GM18526 (cell line): Measurements from ENCODE around the gene CABP5.

ENCODE experiments used
- POLR2A ChIP-seq: IDR thresholded peaks from 3 replicates; pipeline ENCODE4 v1.6.1; 2011; ENCODE audit not compliant: insufficient read length; ENCODE audit errors: extremely low read depth

The CABP5 gene

DNA sequence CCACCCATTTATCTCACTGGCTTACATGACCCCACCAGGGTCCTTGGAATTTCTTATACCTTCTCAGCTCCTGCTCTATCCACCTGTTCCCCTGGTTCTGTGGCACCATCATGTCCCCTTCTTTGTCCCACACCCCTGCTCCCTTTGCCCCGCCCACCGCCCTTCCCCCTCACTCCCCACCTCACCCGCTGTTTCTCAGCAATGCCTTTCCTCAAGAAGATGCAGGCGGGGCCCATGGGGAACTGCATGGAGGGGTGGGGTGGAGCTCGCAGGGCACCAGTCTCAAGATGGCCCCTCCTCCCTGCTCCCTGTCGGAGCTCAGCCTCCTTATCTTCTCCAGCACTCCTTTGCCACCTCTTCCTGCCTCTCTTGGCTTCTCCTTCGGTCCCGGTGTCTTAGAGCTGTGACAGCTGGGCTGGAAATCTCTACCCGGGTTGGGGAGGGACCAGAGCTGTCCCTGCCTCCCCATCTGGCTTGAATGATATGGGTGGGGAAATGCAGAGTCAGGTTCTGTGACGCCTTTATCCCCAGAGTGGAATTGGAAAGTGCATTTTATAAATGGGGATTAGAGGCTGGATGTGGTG lies at the start of gene CABP5:
TSS of gene CABP5 (minus strand) at position 405 of the 584 bp plus-strand sequence. CDS start at position 248, 157 bp downstream.
- TF ChIP-seq POLR2A, result no peak

GRCh38 chr19:48090281-48090802 lies 46.5 kb upstream of the CABP5 start:
- no peak for TF ChIP-seq POLR2A

- no peak for TF ChIP-seq POLR2A
Measured at GRCh38 chr19:48085904-48086864, 42.3 kb upstream of the CABP5 start.

- TF ChIP-seq POLR2A, result no peak
Measured at GRCh38 chr19:48085076-48085475, 41.2 kb upstream of the CABP5 start.

DNA sequence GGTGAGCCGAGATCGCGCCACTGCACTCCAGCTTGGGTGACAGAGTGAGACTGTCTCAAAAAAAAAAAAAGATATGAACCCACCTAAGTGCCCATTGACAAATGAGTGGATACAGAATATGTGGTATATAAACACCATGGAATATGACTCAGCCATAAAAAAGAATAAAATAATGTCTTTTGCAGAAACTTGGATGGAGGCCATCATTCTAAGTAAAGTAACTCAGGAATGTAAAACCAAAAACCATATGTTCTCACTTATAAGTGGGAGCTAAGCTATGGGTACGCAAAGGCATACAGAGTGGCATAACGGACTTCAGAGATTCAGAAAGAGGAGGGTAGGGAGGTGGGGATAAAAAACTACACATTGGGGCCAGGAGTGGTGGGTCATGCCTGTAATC lies 37.2 kb upstream of the CABP5 start:
- TF ChIP-seq POLR2A, result no peak

- TF ChIP-seq POLR2A, result no peak
Measured at GRCh38 chr19:48069435-48069834, 25.6 kb upstream of the CABP5 start.

- no peak for TF ChIP-seq POLR2A
Measured at GRCh38 chr19:48064509-48064908, 20.6 kb upstream of the CABP5 start.

GRCh38 chr19:48061401-48062344 lies 17.8 kb upstream of the CABP5 start:
- TF ChIP-seq POLR2A, result no peak

- TF ChIP-seq POLR2A, result no peak
Measured at GRCh38 chr19:48060381-48060780, 16.5 kb upstream of the CABP5 start.

DNA sequence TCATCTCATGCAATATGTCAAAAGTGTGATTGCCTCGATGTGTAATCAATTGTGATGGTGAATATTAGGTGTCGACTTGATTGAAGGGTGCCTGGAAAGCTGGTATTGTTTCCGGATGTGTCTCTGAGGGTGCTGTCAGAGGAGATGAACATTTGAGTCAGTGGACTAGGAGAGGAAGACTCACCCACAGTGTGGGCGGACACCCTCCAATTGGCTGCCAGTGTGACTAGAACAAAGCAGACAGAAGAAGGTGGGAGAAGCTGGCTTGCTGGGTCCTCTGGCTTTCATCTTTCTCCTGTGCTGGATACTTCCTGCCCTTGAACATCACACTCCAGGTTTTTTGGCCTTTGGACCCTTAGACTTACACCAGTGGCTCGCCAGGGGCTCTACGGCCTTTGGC lies 15.5 kb upstream of the CABP5 start:
- no peak for TF ChIP-seq POLR2A

GRCh38 chr19:48053856-48054255 lies 10.0 kb upstream of the CABP5 start:
- no peak for TF ChIP-seq POLR2A

DNA sequence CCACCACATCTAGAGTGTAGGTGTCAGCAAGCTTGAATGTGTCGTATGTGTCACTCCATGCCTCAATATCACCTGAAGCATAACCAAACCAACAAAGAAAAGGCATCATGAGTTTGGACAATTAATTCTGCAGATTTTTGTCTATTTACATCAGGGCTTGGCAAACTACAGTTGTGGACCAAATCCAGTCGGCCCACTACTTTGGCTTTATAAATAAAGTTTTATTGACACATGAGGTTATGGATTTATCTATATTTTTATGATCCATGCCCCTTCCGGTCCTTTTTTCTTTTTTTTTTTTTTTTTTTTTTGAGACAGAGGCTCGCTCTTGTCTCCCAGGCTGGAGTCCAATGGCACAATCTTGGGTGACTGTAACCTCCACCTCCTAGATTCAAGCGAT lies 9.2 kb upstream of the CABP5 start:
- TF ChIP-seq POLR2A, result no peak

DNA sequence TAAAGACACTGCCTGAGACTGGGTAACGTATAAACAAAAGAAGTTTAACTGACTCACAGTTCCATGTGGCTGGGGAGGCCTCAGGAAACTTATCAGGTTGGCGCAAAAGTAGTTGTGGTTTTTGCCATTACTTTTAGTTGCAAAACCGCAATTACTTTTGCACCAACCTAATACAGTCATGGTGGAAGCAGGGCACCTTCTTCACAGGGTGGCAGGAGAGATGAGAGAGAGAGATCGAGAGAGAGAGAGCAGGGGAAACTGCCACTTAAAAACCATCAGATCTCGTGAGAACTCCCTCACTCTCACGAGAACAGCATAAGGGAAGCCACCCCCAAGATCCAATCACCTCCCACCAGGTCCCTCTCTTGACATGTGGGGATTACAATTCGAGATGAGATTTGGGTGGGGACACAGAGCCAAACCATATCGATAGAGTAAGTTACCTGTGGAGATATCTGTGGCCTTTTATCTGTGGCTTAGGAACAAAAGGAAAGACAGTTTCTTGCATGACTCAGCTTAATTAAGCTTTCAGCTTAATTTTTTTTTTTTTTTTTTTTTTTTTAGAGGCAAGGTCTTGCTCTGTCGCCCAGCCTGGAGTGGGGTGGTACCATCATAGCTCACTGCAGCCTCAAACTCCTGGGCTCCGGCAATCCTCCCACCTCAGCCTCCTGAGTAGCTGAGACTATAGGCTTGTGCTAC lies 7.6 kb upstream of the CABP5 start:
- no peak for TF ChIP-seq POLR2A

DNA sequence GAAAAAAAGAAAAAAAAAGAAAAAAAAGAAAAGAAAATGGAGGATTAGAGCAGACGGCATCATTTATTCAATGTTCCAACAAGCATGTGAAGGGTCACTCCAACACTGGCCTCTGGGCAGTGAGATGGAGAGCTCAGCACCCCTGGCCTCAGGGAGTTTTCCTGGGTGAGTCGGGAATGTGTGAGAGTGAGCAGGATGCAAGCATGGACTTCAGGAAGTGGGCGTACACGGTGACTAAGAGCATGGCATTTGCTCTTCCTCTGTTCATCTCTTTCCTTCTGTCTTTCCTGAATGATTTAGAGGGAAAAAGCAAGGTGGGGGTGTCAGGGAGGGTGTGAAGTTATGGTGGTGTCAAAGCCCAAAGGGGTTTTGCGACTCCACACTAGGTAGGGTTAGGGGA lies 682 bp upstream of the CABP5 start:
- no peak for TF ChIP-seq POLR2A

DNA sequence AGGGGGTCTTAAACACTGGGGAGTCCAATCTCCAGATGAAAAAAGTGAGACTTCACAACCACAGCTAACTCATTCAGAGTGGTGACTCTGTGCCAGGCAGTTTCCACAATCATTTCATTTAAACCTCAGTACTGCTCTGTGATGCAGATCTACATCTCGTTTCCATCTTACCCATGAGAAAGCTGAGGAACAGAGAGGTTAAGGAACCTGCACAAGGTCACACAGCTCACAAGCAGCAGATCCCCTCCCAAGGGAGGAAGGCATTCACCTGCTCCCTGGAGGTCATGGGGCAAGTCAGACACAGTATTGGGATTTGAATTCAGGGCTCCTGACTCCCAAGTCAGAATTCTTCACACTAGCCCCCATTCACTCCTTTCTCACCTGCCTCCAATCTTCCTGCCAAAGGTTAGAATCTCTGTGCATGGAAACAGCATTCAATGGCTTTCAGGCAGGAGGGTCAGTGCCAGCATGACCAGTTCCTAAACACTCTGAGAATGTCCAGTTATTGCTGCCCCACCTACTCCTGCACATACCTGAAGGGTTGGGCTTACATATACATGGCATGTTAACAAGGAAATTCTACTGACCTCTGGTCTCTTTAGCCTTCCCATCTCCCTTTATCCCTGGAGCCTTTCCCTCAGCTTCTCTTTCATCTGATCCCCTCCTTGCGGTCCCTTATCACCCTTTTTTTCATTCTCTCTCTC lies 1.9 kb downstream of the CABP5 start:
- TF ChIP-seq POLR2A, result no peak
